Central memory CD4-positive, alpha-beta T cell (primary cell): ENCODE results near the gene COMMD10.

Source experiments
- DNase-seq: peaks from one replicate; pipeline ENCODE4 v3.0.0; 2022

The COMMD10 gene

GRCh38 chr5:116297296-116297814 is 212.5 kb downstream of the COMMD10 start:
- no peak for DNase-seq

- no peak for DNase-seq
Observed at GRCh38 chr5:116299746-116300640, 215.2 kb downstream of the COMMD10 start.

GRCh38 chr5:116301110-116301509 is 216.3 kb downstream of the COMMD10 start:
- DNase-seq: no peak

GRCh38 chr5:116303340-116303739 is 218.5 kb downstream of the COMMD10 start:
- no peak for DNase-seq

- no peak for DNase-seq
Observed at GRCh38 chr5:116303810-116304209, 219.0 kb downstream of the COMMD10 start.

GRCh38 chr5:116305899-116306298 is 221.1 kb downstream of the COMMD10 start:
- no peak for DNase-seq

DNA sequence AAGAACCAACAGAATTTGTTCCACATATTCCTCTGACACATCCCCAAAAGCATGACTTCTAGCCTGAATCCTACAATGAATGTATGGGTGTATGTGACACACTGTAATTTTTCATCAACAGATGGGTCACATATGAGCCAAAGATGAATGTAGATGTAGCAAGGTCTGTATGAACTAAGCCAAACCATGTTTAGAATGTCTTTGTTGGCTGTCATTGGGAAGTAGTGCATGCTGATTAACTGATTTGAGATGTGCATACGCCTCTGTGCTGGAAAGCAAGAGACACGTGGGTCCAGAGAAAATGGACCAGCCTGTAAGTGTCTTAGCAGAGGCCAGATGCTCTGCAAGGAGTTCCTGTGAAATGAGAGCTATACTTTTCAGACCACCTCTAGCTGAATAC is 222.0 kb downstream of the COMMD10 start:
- no peak for DNase-seq

- DNase-seq: no peak
Observed at GRCh38 chr5:116308391-116308790, 223.6 kb downstream of the COMMD10 start.

DNA sequence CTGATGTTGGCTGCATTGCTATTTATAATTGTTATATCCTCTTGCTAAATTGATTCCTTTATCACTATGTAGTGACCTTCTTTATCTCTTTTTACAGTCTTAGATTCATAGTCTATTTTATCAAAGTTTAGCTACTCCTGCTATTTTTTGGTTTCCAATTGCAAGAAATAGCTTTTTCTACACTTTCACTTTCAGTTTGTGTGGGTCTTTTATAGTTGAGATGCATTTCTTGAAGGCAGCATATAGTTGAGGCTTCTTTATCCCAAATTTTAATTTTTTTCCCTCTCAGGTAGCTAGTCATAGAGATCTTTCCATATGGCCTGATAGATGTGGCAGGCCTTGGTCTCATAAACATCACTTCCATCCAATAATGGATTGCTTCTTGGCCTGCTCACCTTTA is 228.5 kb downstream of the COMMD10 start:
- DNase-seq: no peak

- DNase-seq: no peak
Observed at GRCh38 chr5:116315531-116315930, 230.7 kb downstream of the COMMD10 start.

DNA sequence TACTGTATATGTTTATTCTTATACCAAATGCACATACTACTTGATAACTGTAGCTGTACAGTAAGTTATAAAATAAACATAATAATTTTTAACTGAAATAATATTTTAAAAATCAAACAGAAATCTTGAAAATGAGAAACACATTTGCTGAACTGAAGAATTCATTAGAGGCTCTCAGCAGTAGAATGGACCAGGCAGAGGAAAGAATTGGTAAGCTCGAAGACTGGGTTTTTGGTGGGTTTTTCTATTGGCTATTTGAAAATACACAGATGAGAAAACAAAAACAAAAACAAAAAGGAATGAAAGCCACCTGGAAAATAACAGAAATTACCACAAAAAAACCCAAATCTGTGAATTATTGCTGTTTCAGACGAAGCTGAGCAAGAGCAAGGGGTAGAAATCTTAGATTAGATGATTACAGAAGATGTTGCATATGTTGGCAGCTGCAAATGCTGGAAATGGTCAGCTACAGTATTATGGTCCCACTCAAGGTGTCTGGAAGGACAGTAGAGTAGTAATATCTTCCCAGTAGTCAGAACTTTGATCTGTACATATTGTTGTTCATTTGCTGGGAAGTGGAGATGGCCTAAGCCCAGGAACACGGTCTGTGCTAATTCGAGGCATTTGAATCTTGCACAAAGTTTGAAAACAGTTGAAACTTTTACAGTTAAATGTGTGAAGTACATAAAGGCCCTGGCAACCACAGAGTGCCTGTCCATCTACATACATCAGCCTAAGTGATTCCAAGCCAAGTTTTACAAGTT is 233.4 kb downstream of the COMMD10 start:
- DNase-seq: no peak

GRCh38 chr5:116320486-116320885 is 235.7 kb downstream of the COMMD10 start:
- DNase-seq: no peak

DNA sequence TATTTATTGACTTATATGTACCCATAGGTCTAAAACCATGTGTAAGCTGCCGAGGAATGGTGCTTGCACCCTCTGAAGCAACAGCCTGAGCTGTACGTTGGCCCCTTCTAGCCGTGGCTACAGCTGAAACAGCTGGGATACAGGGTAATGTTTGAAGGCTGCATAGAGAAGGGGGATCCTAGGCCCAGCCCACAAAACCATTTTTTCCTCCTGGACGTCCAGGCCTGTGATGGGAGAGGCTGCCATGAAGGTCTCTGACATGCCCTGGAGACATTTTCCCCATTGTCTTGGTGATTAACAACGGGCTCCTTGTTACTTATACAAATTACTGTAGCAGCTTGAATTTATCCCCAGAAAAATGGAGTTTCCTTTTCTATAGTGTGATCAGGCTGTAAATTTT is 244.7 kb downstream of the COMMD10 start:
- DNase-seq: no peak

DNA sequence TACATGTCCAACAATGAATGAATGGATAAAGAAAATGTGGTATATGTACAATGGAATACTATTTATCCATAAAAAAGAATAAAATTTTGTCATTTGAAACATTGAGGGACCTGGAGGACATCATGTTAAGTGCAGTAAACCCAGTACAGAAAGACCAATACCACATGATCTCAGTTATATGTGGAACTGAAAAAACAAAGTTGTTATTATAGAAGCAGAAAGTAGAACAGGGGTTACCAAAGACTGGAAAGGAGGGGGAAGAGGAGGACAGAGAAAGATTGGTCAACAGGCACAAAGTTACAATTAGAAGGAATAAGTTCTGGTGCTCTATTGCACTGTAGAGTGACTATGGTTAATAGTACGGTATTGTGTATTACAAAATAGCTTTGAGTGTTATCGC is 256.0 kb downstream of the COMMD10 start:
- DNase-seq: no peak
